Stomach (tissue), 4 donors: ENCODE results near the gene LARGE1.

ENCODE experiments used
- CTCF ChIP-seq, 7 experiments: fragments of 450-650 bp in 4 of 7; fragments of 200-600 bp in 3 of 7; sonication (generic) in 3 of 7; IDR thresholded peaks; one replicate each; pipeline ENCODE4 v1.5.1; 2016 to 2019; ENCODE audit warnings: antibody characterized with exemption in 7 of 7, control low read depth in 2 of 7, mild to moderate bottlenecking in 1 of 7
- EP300 ChIP-seq: sonication (generic); formaldehyde crosslinking; IDR thresholded peaks from one replicate; pipeline ENCODE4 v1.6.1; 2017; ENCODE audit warnings: antibody characterized with exemption
- POLR2A ChIP-seq, 4 donors: fragments of 450-650 bp; IDR thresholded peaks; one replicate each; pipeline ENCODE4 v1.6.1; 2016; ENCODE audit warnings: antibody characterized with exemption in 4 of 4, control low read depth in 2 of 4, mild to moderate bottlenecking in 1 of 4, moderate library complexity in 1 of 4
- POLR2AphosphoS5 ChIP-seq, 3 donors: sonication (generic); formaldehyde crosslinking; IDR thresholded peaks; one replicate each; pipeline ENCODE4 v1.6.1; 2016; ENCODE audit warnings: antibody characterized with exemption in 3 of 3

GRCh38 chr22:33563220-33563964, 356.9 kb downstream of the LARGE1 start:
- TF ChIP-seq CTCF (IDR thresholded peaks at IDR 0.05), result no peak
- TF ChIP-seq POLR2A (IDR thresholded peaks at IDR 0.05), result no peak
- no peak for TF ChIP-seq EP300
- TF ChIP-seq POLR2AphosphoS5 (IDR thresholded peaks at IDR 0.05), result peak in 1 of 3 donors; percentile 26
